Tibial artery (tissue), 4 donors: Measurements from ENCODE around the gene RPL18.
A peak's percentile ranks its signal among the peaks of the same experiment; 100 is the strongest.
"Not testable (repeated sequence)": the region's sequence is repeated elsewhere in the genome, so short reads cannot be mapped to it uniquely, and the experiment has no call there.

Experiments
- DNase-seq, 2 donors: peaks; one replicate each; pipeline ENCODE4 v3.0.0-alpha.2; 2019
- H3K27ac ChIP-seq, 2 donors: fragments of 200-600 bp; sonication (generic) in 1 of 2; 1 replicate in 1 of 2; 2 replicates in 1 of 2; pipeline ENCODE4 v1.5.1; 2018 to 2019; ENCODE audit warnings: mild to moderate bottlenecking in 1 of 2
- H3K27me3 ChIP-seq, 2 donors: fragments of 200-600 bp; sonication (generic) in 1 of 2; one replicate each; pipeline versions ENCODE4 v1.5.1 to v1.6.0; 2016 to 2019
- H3K36me3 ChIP-seq, 3 donors: fragments of 200-600 bp; sonication (generic) in 2 of 3; one replicate each; pipeline ENCODE4 v1.5.1; 2016 to 2019; ENCODE audit warnings: mild to moderate bottlenecking in 2 of 3
- H3K4me1 ChIP-seq, 4 donors: fragments of 200-600 bp; sonication (generic) in 2 of 4; 1 replicate in 3 of 4; 2 replicates in 1 of 4; pipeline ENCODE4 v1.5.1; 2016 to 2019
- H3K4me3 ChIP-seq, 2 donors: fragments of 200-600 bp; sonication (generic) in 1 of 2; 1 replicate in 1 of 2; 2 replicates in 1 of 2; pipeline ENCODE4 v1.5.1; 2018 to 2019; ENCODE audit warnings: mild to moderate bottlenecking in 2 of 2
- H3K9me3 ChIP-seq, 3 donors: fragments of 200-600 bp; sonication (generic) in 1 of 3; one replicate each; pipeline ENCODE4 v1.5.1; 2016 to 2019
- intact Hi-C: fragments of 100-400 bp; cut with DNase I; formaldehyde crosslinking; loops from one replicate; pipeline ENCODE4 v1.15.0; 2023; ENCODE audit warnings: low total_unique reads
- TF ChIP-seq, protein P1 (sequence below), 2 experiments: fragments of 200-600 bp in 1 of 2; fragments of 450-650 bp in 1 of 2; IDR thresholded peaks; one replicate each; pipeline ENCODE4 v1.5.1; 2017 to 2019; ENCODE audit warnings: antibody characterized with exemption in 2 of 2, mild to moderate bottlenecking in 1 of 2, moderate library complexity in 1 of 2

The RPL18 gene

GRCh38 chr19:48663667-48664066 lies 44.7 kb upstream of the RPL18 start:
- TF ChIP-seq, protein P1, sequence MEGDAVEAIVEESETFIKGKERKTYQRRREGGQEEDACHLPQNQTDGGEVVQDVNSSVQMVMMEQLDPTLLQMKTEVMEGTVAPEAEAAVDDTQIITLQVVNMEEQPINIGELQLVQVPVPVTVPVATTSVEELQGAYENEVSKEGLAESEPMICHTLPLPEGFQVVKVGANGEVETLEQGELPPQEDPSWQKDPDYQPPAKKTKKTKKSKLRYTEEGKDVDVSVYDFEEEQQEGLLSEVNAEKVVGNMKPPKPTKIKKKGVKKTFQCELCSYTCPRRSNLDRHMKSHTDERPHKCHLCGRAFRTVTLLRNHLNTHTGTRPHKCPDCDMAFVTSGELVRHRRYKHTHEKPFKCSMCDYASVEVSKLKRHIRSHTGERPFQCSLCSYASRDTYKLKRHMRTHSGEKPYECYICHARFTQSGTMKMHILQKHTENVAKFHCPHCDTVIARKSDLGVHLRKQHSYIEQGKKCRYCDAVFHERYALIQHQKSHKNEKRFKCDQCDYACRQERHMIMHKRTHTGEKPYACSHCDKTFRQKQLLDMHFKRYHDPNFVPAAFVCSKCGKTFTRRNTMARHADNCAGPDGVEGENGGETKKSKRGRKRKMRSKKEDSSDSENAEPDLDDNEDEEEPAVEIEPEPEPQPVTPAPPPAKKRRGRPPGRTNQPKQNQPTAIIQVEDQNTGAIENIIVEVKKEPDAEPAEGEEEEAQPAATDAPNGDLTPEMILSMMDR (IDR thresholded peaks at IDR 0.05), result no peak
- no peak overlapping the region for H3K27ac ChIP-seq
- H3K9me3 ChIP-seq, result no peaks in the 10 kb centered on the region
- no peaks in the 10 kb centered on the region for H3K27me3 ChIP-seq
- no peak for DNase-seq
- H3K4me1 ChIP-seq, result peaks cover 0 to 9% (median 4%) of the 10 kb centered on the region in 4 donors
- H3K4me3 ChIP-seq, result no peak overlapping the region
- no peaks in the 10 kb centered on the region for H3K36me3 ChIP-seq
- intact Hi-C loops, result no loop called here

DNA sequence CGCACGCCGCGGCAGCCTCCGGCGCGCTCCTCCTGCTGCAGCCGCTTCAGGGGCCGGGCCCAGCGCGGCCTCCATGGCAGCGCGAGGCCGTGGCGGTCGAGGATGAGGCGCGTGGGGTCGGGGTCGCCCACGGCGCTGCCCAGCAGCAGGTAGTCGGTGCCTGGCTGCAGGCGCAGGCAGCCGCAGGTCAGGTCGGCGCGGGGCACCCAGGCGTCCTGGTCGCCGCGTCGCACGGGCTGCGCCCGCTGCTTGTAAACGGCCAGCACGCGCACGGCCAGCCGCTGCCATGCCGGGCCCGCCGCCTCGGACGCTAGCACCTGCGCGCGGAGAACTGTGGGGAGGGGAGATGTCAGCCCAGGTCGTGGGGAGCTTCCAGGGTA lies 42.7 kb upstream of the RPL18 start:
- TF ChIP-seq, protein P1 (IDR thresholded peaks at IDR 0.05), result no peak
- H3K9me3 ChIP-seq, result no peaks in the 10 kb centered on the region
- no peaks in the 10 kb centered on the region for H3K36me3 ChIP-seq
- DNase-seq, result no peak
- H3K27ac ChIP-seq, result no peak overlapping the region
- H3K4me3 ChIP-seq, result no peak overlapping the region
- H3K27me3 ChIP-seq, result no peaks in the 10 kb centered on the region
- intact Hi-C loops, result no loop called here
- peaks cover 0 to 9% (median 4%) of the 10 kb centered on the region in 4 donors for H3K4me1 ChIP-seq

DNA sequence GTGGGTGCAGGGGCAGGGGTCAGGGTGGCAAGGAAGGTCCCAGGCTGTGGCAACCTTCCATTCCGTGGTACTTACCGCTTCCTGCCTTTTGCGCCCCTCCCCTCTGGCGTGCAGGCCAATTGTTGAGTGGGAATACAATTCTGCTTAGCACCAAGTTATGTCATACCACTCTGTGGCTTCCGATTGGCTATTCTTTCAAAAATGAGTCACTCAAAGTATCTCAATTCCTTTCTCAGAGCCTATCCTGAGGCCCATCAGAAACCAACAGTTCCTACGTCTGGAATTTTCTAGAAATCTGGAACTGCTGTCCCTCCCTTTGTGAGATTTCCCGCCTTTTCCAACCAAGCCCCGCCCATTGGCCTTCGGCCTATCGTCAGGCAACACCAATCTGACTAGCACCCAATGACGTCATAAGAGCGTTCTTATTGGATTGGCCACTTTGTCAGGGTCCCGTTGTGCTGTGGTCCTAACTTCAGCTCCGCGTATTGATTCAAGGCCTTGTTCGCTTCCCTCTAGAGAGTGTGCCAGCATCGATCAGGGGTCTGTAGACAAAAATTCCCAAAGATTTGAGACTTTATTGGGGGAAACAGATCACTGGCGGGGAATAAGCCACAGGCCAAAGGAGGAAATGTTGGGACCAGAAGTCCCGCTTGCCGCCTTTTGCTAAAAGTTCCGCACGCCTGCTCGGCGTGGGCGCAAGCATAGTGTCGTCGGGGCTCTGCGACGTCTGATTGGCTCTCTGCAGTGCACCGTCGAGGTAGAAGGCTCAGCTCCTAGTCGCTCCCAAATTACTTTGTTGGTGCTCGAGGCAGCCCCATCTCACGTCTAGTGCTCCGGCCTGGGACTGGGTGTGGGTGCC lies 42.1 kb upstream of the RPL18 start:
- Histone ChIP-seq H3K27ac (peak overlapping the region in 1 of 2 donors; percentile 7), H3K4me1 (peaks cover 0 to 9% (median 4%) of the 10 kb centered on the region in 4 donors), H3K4me3 (no peak overlapping the region), H3K9me3 (no peaks in the 10 kb centered on the region), H3K36me3 (no peaks in the 10 kb centered on the region), H3K27me3 (no peaks in the 10 kb centered on the region)
- TF ChIP-seq, protein P1 (IDR thresholded peaks at IDR 0.05), result no peak
- DNase-seq, result peak; percentile 85 to 89
- intact Hi-C loops, result no loop called here

DNA sequence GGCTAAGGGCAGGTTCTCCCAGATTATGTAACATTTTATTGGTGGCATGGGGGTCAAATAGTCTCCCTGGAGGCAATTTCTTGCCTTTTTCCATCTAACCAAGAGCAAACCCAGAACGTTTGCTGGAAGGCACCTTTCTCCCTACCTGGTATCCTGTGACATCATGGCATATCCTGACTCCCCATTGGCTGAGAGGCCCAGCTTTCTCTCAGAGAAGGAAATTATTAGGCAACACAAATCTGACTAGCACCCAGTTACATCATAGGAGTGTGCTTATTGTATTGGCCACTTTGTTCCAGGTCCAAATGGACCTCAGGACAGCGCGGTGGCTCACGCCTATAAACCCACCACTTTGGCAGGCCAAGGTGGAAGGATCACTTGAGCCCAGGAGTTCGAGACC lies 40.8 kb upstream of the RPL18 start:
- no peaks in the 10 kb centered on the region for H3K36me3 ChIP-seq
- intact Hi-C loops, result no loop called here
- no peak overlapping the region for H3K27ac ChIP-seq
- no peaks in the 10 kb centered on the region for H3K9me3 ChIP-seq
- no peaks in the 10 kb centered on the region for H3K27me3 ChIP-seq
- DNase-seq, result no peak
- TF ChIP-seq, protein P1 (IDR thresholded peaks at IDR 0.05), result no peak
- H3K4me1 ChIP-seq, result peaks cover 0 to 9% (median 4%) of the 10 kb centered on the region in 4 donors
- no peak overlapping the region for H3K4me3 ChIP-seq

DNA sequence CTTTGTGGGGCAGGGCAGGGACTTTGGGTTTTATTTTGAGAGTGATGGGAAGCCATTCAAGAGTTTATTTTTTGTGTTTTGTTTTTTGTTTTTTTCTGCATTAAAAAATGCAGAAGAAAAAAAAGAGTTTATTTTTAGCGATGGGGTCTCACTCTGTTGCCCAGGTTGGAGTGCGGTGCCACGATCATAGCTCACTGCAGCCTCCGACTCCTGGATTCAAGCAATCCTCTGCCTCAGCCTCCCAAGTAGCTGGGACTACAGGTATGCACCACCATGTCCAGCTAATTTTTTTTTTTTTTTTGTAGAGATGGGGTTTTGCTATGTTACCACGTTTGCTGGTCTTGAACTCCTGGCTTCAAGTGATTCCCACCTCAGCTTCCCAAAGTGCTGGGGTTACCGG lies 39.5 kb upstream of the RPL18 start:
- H3K4me1 ChIP-seq, result peaks cover 0 to 9% (median 4%) of the 10 kb centered on the region in 4 donors
- no peaks in the 10 kb centered on the region for H3K36me3 ChIP-seq
- H3K4me3 ChIP-seq, result no peak overlapping the region
- no peaks in the 10 kb centered on the region for H3K9me3 ChIP-seq
- TF ChIP-seq, protein P1 (IDR thresholded peaks at IDR 0.05), result no peak
- no peaks in the 10 kb centered on the region for H3K27me3 ChIP-seq
- DNase-seq, result no peak
- intact Hi-C loops, result no loop called here
- H3K27ac ChIP-seq, result no peak overlapping the region

DNA sequence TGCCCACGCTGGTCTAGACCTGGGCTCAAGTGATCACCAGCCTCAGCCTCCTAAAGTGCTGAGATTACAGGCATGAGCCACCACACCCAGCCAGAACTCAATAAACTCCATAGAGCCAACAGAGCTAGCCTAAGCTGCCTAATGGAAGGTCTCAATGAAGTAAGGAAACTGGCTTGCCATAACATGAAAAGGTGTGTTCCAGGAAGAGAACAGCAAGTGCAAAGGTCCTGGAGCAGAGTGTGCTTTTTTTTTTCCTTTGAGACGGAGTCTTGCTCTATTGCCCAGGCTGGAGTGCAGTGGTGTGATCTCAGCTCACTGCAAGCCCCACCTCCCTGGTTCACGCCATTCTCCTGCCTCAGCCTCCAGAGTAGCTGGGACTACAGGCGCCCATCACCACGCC lies 38.9 kb upstream of the RPL18 start:
- H3K27ac ChIP-seq, H3K4me1 ChIP-seq, intact Hi-C loops: not testable (repeated sequence)

More for the DNA sequence above, 38.9 kb upstream of the RPL18 start:
- not testable (repeated sequence) for H3K27me3 ChIP-seq, DNase-seq, H3K4me3 ChIP-seq, H3K9me3 ChIP-seq, H3K36me3 ChIP-seq
